ENCODE results near the gene BOLA2. TPM values are rescaled to one million over a fixed set of nuclear protein-coding genes. Genes with fewer than 3 reads are reported as not detected.
"Not testable (repeated sequence)": the region's sequence is repeated elsewhere in the genome, so short reads cannot be mapped to it uniquely, and the experiment has no call there.

The BOLA2 gene
- total RNA-seq (2014; rRNA removed; shearing (Covaris generic)): 37.4 and 44.3 TPM in 2 replicates

DNA sequence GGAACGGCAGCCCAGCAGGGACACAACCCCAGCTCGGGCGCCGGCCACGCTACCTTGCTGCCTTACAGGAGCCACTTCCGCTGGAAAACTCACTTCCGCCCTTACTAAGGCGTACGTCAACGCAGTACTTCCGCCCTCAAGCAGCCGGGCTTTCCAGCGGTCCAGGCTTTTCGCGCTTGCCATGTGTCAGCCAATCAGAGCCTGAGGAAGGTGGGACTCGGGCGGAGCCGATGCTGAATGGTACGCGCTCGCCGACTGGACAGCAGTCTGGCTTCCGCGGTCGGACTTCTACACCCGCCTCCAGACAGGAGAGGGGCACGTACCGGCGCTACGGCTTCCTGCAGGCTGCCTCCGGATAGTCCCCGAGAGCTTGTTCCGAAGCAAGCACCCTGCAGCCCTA, at the start of gene BOLA2, which contains the start of gene SLX1B:
Gene BOLA2 (minus strand): TSS at position 83 of the 400 bp plus-strand sequence. CDS start 98 bp downstream, outside the sequence.
Gene SLX1B (plus strand): TSS at position 265 of the 400 bp plus-strand sequence.
- H3K27ac ChIP-seq; H3K4me3 ChIP-seq; DNase-seq; H3K4me1 ChIP-seq; H3K27me3 ChIP-seq; H3K9me3 ChIP-seq (replicated peaks); H3K36me3 ChIP-seq: not testable (repeated sequence)

DNA sequence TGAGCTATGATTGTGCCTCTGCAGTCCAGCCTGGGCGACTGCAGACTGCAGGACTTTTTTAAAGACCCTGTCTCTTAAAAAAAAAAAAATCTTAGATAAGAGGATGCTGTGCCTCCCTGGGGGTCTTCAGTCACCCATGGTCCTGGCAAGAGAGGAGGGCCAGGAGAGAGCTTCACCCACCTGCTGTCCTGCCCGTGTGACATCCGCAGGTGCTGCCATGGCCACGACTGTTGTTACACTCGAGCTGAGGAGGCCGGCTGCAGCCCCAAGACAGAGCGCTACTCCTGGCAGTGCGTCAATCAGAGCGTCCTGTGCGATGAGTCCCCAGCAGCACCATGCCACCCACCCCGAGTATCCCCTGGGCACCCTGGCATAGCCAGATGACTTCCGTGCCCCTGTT, 28.1 kb upstream of the BOLA2 start:
- not testable (repeated sequence) for H3K36me3 ChIP-seq; DNase-seq; H3K27me3 ChIP-seq; H3K9me3 ChIP-seq (replicated peaks); H3K4me3 ChIP-seq; H3K27ac ChIP-seq; H3K4me1 ChIP-seq

DNA sequence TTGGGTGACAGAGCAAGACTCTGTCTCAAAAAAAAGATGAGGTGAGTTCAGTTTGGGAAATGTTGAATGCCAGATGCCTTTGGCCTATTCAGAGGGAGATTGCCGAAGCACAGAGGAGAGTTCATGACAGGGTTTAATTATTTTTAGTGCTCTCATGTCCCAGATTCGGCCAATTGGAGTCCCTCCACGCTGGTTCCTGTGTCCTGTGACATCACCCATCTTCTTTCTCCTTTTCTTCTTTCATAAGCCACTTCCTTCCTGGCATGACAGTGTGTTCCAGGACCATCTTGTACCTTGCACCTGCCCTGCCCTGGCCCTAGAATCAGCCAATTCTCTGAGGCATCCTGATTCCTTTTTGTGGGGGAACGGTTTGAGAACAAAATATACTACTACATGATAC, 17.9 kb upstream of the BOLA2 start:
- not testable (repeated sequence) for H3K9me3 ChIP-seq (replicated peaks); H3K4me1 ChIP-seq; H3K36me3 ChIP-seq; DNase-seq; H3K27ac ChIP-seq; H3K4me3 ChIP-seq; H3K27me3 ChIP-seq

DNA sequence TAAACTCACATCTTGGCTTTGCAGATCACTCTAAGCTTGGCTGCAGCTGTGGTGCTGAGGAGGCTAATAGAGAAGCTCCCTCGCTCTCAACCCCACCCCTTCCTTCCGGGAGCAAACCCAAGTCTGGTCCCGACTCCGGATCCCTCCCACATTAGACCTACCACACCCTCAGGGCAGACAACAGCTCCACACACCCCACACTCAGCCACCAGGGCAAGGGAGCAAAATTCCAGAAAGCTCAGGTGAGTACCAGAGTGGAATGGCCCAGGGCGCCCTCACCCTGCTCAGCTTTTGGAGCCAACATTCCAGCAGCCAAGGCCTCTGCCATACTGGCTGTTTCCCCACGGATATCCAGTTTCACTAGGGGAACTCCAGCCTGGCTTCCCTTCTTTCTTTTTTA, 15.5 kb upstream of the BOLA2 start:
- H3K9me3 ChIP-seq (replicated peaks); H3K4me3 ChIP-seq; H3K27ac ChIP-seq; H3K27me3 ChIP-seq; H3K36me3 ChIP-seq; H3K4me1 ChIP-seq: not testable (repeated sequence)
- DNase-seq: peak in 1 of 2 experiments; percentile 27

DNA sequence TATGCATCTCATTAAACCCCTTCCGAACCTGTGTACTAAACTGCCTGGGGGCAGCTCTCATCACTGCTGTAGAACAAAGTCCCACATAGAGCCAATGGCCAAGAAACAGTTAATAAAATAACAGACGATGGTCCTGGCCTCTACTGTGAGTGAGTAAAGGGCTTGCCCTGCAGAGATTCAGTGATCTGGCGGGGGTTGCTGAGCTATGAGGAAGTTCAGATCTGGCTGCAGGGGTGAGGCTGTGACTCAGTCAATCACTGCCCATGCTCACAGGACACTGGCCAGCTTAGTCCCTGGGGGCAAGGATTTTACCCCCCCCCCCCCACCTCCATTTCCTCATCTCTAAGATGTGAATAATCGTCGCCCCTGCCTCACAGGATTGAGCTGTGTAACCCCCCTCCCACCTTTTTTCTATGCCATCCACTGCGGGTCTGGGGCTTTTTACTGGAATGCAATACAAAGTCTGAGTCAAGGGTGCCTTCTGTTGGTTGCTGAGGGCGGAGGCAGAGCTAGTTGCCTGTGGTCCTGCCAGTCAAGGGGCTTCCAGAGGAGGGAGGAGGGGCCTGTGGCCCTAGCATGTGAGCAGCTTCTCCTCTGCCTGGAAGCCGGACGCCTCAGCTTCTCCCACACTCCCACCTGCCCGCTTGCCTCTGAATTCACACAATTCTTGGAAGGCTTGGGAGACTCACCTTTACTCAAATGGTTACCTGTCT, 13.7 kb upstream of the BOLA2 start:
- H3K27me3 ChIP-seq; H3K36me3 ChIP-seq; H3K9me3 ChIP-seq (replicated peaks); H3K4me3 ChIP-seq; H3K27ac ChIP-seq; H3K4me1 ChIP-seq; DNase-seq: not testable (repeated sequence)

DNA sequence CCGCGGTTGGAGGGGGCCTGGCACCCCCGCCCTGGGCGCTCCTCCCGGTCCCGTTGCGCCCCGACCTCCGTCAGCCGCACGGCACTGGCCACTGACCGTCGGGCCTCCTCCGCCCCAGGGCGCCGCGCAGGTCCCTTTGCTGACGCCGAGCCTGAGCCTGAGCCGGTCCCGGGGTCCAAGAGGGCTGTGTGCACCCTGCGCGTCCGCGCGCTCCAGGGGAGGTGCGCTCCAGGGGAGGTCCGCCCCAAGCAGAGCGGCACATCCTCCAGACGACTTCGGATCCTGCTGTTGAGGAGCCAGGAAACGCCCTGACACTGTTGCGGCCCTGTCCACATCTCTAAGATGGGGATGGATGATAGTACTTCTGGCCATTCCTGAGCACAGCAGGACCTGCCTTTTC, 12.8 kb upstream of the BOLA2 start:
- H3K27me3 ChIP-seq; H3K9me3 ChIP-seq (replicated peaks); DNase-seq; H3K4me1 ChIP-seq; H3K27ac ChIP-seq; H3K4me3 ChIP-seq; H3K36me3 ChIP-seq: not testable (repeated sequence)

DNA sequence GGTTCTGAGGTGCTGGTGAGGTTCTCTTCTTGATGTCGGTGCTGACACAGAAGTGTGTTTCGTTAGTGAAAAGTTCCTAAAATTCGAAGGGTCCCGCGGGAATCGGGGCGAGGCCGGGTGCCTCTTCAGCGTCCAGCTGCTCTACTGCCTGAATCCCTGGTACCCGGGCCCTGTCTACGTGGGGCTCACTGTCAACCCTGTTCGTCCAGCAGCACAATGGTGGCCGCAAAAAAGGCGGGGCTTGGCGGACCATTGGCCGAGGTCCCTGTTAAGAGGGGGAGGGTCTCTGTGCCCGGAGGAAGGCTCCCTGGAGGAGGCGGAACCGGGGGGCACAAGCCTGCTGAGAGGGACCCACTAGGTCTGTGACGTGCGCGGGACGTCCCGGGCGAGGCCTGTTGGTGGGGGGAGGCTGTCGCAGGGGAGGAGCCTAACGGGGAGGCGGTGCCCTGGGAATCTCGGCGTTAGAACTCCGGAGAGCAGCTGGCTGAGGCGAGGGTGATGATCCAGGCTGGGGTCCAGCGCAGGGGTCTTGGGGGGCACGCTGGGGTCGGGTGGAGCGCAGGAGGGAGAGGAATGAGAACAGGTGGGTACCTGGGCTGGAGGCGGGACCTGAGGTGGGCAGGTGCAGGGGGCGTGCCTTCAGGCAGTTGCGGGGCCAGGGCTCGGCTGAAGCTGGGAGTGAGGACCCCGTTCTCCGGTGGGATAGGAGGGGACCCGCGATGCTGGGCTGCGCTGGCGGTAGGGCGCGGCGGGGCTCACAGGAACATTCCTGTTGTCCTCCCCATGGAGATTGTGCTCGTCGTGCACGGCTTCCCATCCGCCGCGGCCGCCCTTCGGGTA, 12.1 kb upstream of the BOLA2 start:
- not testable (repeated sequence) for H3K36me3 ChIP-seq; H3K9me3 ChIP-seq (replicated peaks); H3K4me3 ChIP-seq; H3K27me3 ChIP-seq; H3K4me1 ChIP-seq; H3K27ac ChIP-seq; DNase-seq

DNA sequence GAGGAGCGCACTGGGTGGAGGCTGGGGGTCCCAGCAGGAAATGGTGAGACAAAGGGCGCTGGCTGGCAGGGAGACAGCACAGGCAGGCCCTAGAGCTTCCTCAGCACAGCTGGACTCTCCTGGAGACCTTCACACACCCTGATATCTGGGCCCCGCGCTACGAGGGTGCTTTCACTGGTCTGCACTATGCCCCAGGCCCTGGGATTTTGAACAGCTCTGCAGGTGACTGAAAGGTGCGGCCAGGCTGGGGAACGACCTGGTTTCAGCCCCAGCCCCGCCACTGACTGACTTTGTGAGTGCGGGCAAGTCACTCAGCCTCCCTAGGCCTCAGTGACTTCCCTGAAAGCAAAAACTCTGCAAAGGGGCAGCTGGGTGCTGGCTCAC, 6.5 kb upstream of the BOLA2 start:
- H3K27ac ChIP-seq; H3K4me1 ChIP-seq; H3K4me3 ChIP-seq; H3K27me3 ChIP-seq; H3K36me3 ChIP-seq; DNase-seq; H3K9me3 ChIP-seq (replicated peaks): not testable (repeated sequence)

DNA sequence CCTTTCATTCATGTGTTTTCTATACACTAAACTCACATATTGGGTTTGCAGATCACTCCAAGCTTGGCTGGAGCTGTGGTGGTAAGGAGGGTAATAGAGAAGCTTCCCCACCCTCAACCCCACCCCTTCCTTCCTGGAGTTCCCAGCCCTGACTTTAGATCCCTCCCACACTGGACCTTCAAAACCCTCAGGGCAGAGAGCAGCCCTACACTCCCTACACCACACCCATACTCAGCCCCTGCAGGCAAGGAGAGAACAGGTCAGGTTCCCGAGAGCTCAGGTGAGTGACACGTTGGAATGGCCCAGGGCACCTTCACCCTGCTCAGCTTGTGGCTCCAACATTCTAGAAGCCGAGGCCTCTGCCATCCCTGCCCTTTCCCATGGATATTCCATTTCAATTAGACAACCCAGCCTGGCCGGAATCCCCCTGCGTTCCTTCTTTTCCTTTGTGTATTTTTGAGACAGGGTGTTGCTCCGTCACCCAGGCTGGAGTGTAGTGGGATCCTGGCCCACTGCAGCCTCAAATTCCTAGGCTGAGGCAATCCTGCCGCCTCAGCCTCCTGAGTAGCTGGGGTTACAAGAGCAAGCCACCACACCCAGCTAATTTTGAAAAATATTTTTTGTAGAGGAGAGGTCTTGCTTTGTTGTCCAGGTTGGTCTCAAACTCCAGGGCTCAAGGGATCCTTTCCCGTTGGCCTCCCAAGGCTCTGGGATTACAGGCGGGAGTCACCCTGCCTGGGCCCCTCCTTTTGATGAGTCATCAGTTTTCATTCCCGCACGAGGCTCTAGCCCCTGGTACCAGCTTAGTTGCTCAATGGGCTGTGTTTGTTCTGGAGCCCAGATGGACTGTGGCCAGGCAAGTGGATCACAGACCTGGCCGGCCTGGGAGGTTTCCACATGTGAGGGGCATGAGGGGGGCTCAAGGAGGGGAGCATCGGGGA, 5.8 kb upstream of the BOLA2 start, which contains the start of gene SULT1A4:
Gene SULT1A4 (plus strand): TSS at position 208 of the 941 bp plus-strand sequence. CDS start 1,473 bp downstream, outside the sequence.
- not testable (repeated sequence) for H3K9me3 ChIP-seq (replicated peaks); H3K27me3 ChIP-seq; H3K36me3 ChIP-seq; H3K27ac ChIP-seq; DNase-seq; H3K4me1 ChIP-seq; H3K4me3 ChIP-seq

DNA sequence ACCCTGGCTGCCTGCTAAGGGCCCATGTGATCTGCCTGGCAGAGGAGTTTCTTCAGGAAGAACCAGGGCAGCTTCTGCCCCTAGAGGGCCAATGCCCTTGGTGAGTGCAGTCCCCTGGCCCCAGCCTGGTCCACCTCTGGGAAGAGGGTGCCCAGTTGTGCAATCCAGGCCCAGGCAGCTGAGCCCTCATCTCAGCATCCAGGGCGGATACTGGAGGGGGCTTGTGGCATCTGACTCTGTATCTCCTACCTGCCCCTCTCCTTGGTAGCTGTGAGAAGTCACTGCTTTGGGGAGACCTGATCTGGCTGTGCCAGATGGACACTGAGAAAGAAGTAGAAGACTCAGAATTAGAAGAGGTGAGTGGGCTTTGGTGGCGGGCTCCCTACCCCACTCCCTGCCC, 3.5 kb upstream of the BOLA2 start:
- H3K4me3 ChIP-seq; DNase-seq; H3K9me3 ChIP-seq (replicated peaks); H3K4me1 ChIP-seq; H3K36me3 ChIP-seq; H3K27me3 ChIP-seq; H3K27ac ChIP-seq: not testable (repeated sequence)

DNA sequence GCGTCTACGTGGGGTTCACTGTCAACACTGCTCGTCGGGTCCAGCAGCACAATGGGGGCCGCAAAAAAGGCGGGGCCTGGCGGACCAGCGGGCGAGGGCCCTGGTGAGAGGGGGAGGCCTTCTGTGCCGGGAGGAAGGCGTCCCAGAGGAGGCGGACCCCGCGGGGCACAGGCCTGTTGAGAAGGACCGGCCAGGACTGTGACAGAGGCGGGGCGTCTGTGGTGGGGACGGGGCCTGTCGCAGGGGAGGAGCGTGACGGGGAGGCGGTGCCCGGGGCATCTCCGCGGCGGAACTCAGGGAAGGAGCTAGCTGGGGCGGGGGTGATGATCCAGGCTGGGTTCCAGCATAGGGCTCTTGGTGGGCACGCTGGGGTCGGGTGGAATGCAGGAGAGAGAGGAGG, 677 bp upstream of the BOLA2 start:
- H3K27ac ChIP-seq; H3K4me3 ChIP-seq; DNase-seq; H3K9me3 ChIP-seq (replicated peaks); H3K4me1 ChIP-seq; H3K27me3 ChIP-seq; H3K36me3 ChIP-seq: not testable (repeated sequence)

DNA sequence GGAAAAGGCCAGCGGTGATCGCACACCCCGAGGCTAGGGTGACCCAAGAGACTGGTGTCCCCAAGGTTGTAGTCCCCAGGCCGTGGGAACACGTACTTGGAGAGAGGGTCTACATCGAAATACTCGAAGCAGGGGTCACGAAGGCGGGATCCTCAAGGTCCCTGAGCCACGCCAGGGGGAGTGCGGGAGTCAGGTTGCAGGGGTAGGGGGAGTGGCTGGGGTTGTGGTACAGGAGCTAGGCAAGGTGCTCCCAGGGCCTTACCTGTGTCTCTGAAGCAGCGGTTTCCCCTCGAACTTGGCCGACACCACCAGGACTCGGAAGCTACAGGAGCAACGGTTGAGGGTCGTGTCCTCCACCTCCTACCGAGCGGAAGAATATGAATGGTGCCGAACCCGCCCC, 397 bp downstream of the BOLA2 start:
- H3K9me3 ChIP-seq (replicated peaks); DNase-seq; H3K4me1 ChIP-seq; H3K27me3 ChIP-seq; H3K4me3 ChIP-seq; H3K36me3 ChIP-seq; H3K27ac ChIP-seq: not testable (repeated sequence)

DNA sequence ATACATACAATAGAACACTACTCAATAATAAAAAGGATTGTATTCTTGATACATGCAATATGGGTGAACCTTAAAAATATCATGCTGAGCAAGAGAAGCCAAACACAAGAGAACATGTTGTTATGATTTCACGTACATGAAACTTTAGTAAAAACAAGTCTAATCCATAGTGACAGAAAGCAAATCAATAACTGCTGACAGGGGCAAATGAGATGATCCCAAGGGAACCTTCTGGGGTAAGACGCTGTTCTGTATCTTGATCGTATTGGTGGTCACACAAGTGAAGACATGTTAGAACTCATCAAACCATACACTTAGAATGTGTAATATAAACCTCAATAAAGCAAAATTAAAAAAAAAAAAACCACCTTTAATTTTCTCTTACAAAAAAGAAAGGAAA, 28.8 kb downstream of the BOLA2 start:
- not testable (repeated sequence) for H3K36me3 ChIP-seq; H3K9me3 ChIP-seq (replicated peaks); H3K4me1 ChIP-seq; H3K27ac ChIP-seq; DNase-seq; H3K4me3 ChIP-seq; H3K27me3 ChIP-seq

DNA sequence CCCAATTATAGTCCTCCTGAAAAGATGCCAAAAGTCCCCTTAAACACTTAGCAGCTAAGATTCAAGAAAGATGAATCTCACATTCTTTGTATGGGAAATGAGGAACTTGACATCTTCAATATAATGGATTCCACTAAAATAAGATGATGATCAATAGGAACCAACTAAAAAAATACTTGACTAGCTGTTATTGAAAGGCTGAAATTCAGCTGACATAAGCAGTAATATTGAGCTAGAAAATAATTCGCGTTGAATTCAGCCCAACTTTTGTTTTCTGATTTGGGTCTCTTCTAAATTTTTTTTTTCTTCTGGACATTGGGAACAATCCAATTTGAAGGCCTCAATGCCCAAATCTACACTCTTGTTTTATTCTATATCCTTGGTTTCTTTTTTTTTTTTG, 30.6 kb downstream of the BOLA2 start:
- H3K36me3 ChIP-seq; H3K4me3 ChIP-seq; H3K27ac ChIP-seq; H3K9me3 ChIP-seq (replicated peaks); DNase-seq; H3K27me3 ChIP-seq; H3K4me1 ChIP-seq: not testable (repeated sequence)

DNA sequence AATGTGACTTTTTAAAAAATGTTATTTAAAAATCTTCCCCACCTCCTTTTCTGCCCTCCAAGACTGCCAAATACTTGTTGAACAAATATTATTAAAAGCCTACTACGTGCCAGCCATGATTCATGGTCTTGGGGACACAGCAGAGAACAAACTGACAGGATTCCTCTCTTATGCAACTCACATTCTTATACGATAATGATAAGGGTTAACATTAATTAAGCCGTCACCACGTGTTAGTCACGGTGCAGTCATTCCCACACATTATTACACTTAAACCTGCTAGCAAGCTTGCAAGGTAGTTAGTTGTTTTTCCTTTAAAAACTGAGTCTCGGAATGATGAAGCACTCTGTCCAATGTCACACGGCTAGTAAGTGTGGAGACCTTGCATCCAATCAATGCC, 48.9 kb downstream of the BOLA2 start:
- H3K4me1 ChIP-seq; H3K4me3 ChIP-seq; H3K27ac ChIP-seq; H3K36me3 ChIP-seq; H3K9me3 ChIP-seq (replicated peaks); H3K27me3 ChIP-seq: not testable (repeated sequence)
- peak in 1 of 2 experiments; percentile 5 for DNase-seq
